IMR-90 (cell line): ENCODE results near the gene SLC25A25.

Experiments
- CEBPB ChIP-seq: IDR thresholded peaks from 2 replicates; pipeline ENCODE4 v1.6.1; 2012; ENCODE audit warnings: low read depth, low read length, improper control_type of control experiment
- MAZ ChIP-seq: IDR thresholded peaks from 2 replicates; pipeline ENCODE4 v1.6.1; 2012; ENCODE audit warnings: low read depth, mild to moderate bottlenecking, low read length, improper control_type of control experiment, moderate library complexity, borderline replicate concordance
- RAD21 ChIP-seq: IDR thresholded peaks from 2 replicates; pipeline ENCODE4 v1.6.1; 2012; ENCODE audit warnings: low read length, improper control_type of control experiment
- RCOR1 ChIP-seq: IDR thresholded peaks from 2 replicates; pipeline ENCODE4 v1.6.1; 2012; ENCODE audit warnings: mild to moderate bottlenecking, low read length, improper control_type of control experiment; ENCODE audit not compliant: insufficient replicate concordance
- SMC3 ChIP-seq: fragments of 150-350 bp; IDR thresholded peaks from 2 replicates; pipeline ENCODE4 v1.6.1; 2016; ENCODE audit warnings: low read depth, mild to moderate bottlenecking, antibody characterized with exemption, low read length, moderate library complexity
- TF ChIP-seq, protein P1 (sequence below): conservative IDR thresholded peaks from 2 replicates; pipeline ENCODE4 v1.5.1; 2012; ENCODE audit warnings: mild to moderate bottlenecking, low read depth, low read length, improper control_type of control experiment
- TF ChIP-seq, protein P2 (sequence below): fragments of 150-350 bp; IDR thresholded peaks from 2 replicates; pipeline ENCODE4 v1.6.1; 2016; ENCODE audit warnings: low read depth, mild to moderate bottlenecking, low read length, moderate library complexity, borderline replicate concordance
- TF ChIP-seq, protein P3 (sequence below): fragments of 150-350 bp; IDR thresholded peaks from 2 replicates; pipeline ENCODE4 v1.6.1; 2017; ENCODE audit warnings: mild to moderate bottlenecking, antibody characterized with exemption, low read length, low read depth

DNA sequence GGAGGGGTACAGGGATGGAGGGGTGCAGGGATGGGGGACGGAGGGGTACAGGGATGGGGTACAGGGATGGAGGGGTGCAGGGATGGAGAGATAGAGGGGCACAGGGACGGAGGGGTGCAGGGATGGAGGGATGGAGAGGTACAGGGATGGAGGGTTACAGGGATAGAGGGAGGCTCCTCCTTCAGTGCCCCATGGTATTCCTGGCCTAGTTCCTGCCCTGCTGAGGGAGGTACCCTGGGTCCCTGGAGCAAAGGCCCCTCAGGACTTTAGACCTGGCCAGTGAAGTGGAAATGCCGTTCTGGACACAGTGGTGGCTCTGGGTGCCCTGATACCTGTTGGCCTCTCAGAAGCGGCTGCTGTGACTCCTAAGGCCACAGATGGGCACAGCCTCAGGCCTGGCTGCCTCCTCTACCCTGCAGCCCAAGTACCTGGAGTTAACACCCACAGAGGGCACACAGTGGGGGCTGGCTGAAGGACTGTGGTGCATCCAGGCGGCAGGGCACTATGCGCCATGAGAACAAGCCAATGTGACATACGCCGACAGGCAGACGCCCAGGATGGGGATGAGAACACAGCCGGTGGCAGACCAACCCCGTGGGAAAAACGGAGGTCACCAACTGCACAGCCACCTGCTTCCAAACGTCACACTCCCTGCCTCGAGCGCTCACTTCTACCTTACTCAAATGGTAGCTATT is 51.1 kb downstream of the SLC25A25 start:
- TF ChIP-seq RCOR1 (no peak), RAD21 (no peak), MAZ (no peak), SMC3 (no peak), CEBPB (no peak)
- TF ChIP-seq, protein P1, sequence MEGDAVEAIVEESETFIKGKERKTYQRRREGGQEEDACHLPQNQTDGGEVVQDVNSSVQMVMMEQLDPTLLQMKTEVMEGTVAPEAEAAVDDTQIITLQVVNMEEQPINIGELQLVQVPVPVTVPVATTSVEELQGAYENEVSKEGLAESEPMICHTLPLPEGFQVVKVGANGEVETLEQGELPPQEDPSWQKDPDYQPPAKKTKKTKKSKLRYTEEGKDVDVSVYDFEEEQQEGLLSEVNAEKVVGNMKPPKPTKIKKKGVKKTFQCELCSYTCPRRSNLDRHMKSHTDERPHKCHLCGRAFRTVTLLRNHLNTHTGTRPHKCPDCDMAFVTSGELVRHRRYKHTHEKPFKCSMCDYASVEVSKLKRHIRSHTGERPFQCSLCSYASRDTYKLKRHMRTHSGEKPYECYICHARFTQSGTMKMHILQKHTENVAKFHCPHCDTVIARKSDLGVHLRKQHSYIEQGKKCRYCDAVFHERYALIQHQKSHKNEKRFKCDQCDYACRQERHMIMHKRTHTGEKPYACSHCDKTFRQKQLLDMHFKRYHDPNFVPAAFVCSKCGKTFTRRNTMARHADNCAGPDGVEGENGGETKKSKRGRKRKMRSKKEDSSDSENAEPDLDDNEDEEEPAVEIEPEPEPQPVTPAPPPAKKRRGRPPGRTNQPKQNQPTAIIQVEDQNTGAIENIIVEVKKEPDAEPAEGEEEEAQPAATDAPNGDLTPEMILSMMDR, result no peak
- TF ChIP-seq, protein P2, sequence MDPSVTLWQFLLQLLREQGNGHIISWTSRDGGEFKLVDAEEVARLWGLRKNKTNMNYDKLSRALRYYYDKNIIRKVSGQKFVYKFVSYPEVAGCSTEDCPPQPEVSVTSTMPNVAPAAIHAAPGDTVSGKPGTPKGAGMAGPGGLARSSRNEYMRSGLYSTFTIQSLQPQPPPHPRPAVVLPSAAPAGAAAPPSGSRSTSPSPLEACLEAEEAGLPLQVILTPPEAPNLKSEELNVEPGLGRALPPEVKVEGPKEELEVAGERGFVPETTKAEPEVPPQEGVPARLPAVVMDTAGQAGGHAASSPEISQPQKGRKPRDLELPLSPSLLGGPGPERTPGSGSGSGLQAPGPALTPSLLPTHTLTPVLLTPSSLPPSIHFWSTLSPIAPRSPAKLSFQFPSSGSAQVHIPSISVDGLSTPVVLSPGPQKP, result no peak
- TF ChIP-seq, protein P3, sequence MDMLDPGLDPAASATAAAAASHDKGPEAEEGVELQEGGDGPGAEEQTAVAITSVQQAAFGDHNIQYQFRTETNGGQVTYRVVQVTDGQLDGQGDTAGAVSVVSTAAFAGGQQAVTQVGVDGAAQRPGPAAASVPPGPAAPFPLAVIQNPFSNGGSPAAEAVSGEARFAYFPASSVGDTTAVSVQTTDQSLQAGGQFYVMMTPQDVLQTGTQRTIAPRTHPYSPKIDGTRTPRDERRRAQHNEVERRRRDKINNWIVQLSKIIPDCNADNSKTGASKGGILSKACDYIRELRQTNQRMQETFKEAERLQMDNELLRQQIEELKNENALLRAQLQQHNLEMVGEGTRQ, result no peak
